HEK293 (cell line): ENCODE measurements around the gene NAGLU.

Experiments used
- ATF2 ChIP-seq: fragments of 450-650 bp; formaldehyde crosslinking; IDR thresholded peaks from 2 replicates; pipeline ENCODE4 v1.5.1; 2016; ENCODE audit warnings: missing biosample characterization, missing genetic modification characterization, low read depth
- HIC1 ChIP-seq: fragments of 450-650 bp; formaldehyde crosslinking; IDR thresholded peaks from 2 replicates; pipeline ENCODE4 v1.5.1; 2016; ENCODE audit warnings: missing biosample characterization, missing genetic modification characterization
- OSR2 ChIP-seq: fragments of 450-650 bp; formaldehyde crosslinking; IDR thresholded peaks from 2 replicates; pipeline ENCODE4 v1.5.1; 2016; ENCODE audit warnings: missing biosample characterization, missing genetic modification characterization
- PRDM10 ChIP-seq: fragments of 450-650 bp; formaldehyde crosslinking; IDR thresholded peaks from 2 replicates; pipeline ENCODE4 v1.5.1; 2016; ENCODE audit warnings: missing biosample characterization, missing genetic modification characterization
- SP7 ChIP-seq: fragments of 450-650 bp; formaldehyde crosslinking; IDR thresholded peaks from 2 replicates; pipeline ENCODE4 v1.5.1; 2016; ENCODE audit warnings: missing biosample characterization, missing genetic modification characterization
- ZBTB44 ChIP-seq: fragments of 450-650 bp; IDR thresholded peaks from 2 replicates; pipeline ENCODE4 v1.5.1; 2018; ENCODE audit warnings: missing biosample characterization, mild to moderate bottlenecking, missing genetic modification characterization
- ZEB2 ChIP-seq: fragments of 450-650 bp; formaldehyde crosslinking; IDR thresholded peaks from 2 replicates; pipeline ENCODE4 v1.5.1; 2016; ENCODE audit warnings: missing biosample characterization, missing genetic modification characterization
- ZFP3 ChIP-seq: fragments of 450-650 bp; formaldehyde crosslinking; IDR thresholded peaks from 2 replicates; pipeline ENCODE4 v1.5.1; 2016; ENCODE audit warnings: low read depth, missing biosample characterization, missing genetic modification characterization
- ZFP37 ChIP-seq: fragments of 450-650 bp; formaldehyde crosslinking; IDR thresholded peaks from 2 replicates; pipeline ENCODE4 v1.5.1; 2016; ENCODE audit warnings: missing biosample characterization, missing genetic modification characterization
- ZNF140 ChIP-seq: fragments of 450-650 bp; formaldehyde crosslinking; IDR thresholded peaks from 2 replicates; pipeline ENCODE4 v1.5.1; 2016; ENCODE audit warnings: missing biosample characterization, missing genetic modification characterization
- ZNF223 ChIP-seq: fragments of 450-650 bp; formaldehyde crosslinking; IDR thresholded peaks from 2 replicates; pipeline ENCODE4 v1.5.1; 2016; ENCODE audit warnings: missing biosample characterization, missing genetic modification characterization
- ZNF24 ChIP-seq: fragments of 450-650 bp; formaldehyde crosslinking; IDR thresholded peaks from 2 replicates; pipeline ENCODE4 v1.5.1; 2016; ENCODE audit warnings: missing biosample characterization, missing genetic modification characterization
- ZNF501 ChIP-seq: fragments of 450-650 bp; formaldehyde crosslinking; IDR thresholded peaks from 2 replicates; pipeline ENCODE4 v1.5.1; 2016; ENCODE audit warnings: missing biosample characterization, missing genetic modification characterization
- ZNF610 ChIP-seq: fragments of 450-650 bp; formaldehyde crosslinking; IDR thresholded peaks from 2 replicates; pipeline ENCODE4 v1.5.1; 2016; ENCODE audit warnings: missing biosample characterization, missing genetic modification characterization, borderline replicate concordance
- ZNF629 ChIP-seq: fragments of 450-650 bp; formaldehyde crosslinking; IDR thresholded peaks from 2 replicates; pipeline ENCODE4 v1.5.1; 2017; ENCODE audit warnings: missing biosample characterization, missing genetic modification characterization
- TF ChIP-seq, protein P1 (sequence below): fragments of 450-650 bp; formaldehyde crosslinking; conservative IDR thresholded peaks from 2 replicates; pipeline ENCODE4 v1.5.1; 2016; ENCODE audit warnings: low read depth, missing biosample characterization, missing genetic modification characterization
- TF ChIP-seq, protein P2 (sequence below): fragments of 450-650 bp; formaldehyde crosslinking; conservative IDR thresholded peaks from 2 replicates; pipeline ENCODE4 v1.5.1; 2016; ENCODE audit warnings: low read depth, missing biosample characterization, missing genetic modification characterization
- TF ChIP-seq, protein P3 (sequence below): fragments of 450-650 bp; IDR thresholded peaks from 2 replicates; pipeline ENCODE4 v1.5.1; 2018; ENCODE audit warnings: missing biosample characterization, missing genetic modification characterization

The NAGLU gene

DNA sequence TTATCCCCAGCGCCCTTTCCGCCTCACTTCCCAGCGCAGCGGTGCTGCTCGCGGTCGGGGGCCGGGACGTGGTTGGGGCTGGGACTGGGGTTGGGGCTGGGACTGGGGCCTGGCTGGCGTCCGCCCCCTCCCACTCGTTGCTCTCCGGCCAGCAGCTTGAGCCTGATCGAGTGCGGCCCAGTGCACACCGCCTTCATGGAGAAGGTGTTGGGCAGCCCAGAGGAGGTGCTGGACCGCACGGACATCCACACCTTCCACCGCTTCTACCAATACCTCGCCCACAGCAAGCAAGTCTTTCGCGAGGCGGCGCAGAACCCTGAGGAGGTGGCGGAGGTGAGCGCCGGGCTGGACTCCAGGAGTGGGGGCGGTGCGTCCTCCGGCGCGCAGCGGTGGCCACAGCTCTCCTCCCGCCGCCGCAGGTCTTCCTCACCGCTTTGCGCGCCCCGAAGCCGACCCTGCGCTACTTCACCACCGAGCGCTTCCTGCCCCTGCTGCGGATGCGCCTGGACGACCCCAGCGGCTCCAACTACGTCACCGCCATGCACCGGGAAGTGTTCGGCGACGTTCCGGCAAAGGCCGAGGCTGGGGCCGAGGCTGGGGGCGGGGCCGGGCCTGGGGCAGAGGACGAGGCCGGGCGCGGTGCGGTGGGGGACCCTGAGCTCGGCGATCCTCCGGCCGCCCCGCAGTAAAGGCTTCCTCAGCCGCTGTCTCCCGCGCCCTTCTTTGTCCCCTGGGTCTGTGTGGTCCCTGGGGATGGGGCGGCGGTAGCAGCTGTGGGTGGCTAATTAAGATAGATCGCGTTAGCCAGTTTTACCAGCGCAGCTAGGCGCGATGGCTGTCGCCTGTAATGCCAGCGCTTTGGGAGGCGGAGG, 18.4 kb downstream of the NAGLU start (continued):
- peak; percentile 61; the same call in 1 of the 2 replicates for TF ChIP-seq ZBTB44 (tag by site-specific recombination)
- peak; percentile 10 for TF ChIP-seq OSR2 (tag by site-specific recombination)
- TF ChIP-seq ZNF610 (tag by site-specific recombination): 0 out of 2 replicates have a peak, but pooled peaks have one; percentile 50
- TF ChIP-seq, protein P1, sequence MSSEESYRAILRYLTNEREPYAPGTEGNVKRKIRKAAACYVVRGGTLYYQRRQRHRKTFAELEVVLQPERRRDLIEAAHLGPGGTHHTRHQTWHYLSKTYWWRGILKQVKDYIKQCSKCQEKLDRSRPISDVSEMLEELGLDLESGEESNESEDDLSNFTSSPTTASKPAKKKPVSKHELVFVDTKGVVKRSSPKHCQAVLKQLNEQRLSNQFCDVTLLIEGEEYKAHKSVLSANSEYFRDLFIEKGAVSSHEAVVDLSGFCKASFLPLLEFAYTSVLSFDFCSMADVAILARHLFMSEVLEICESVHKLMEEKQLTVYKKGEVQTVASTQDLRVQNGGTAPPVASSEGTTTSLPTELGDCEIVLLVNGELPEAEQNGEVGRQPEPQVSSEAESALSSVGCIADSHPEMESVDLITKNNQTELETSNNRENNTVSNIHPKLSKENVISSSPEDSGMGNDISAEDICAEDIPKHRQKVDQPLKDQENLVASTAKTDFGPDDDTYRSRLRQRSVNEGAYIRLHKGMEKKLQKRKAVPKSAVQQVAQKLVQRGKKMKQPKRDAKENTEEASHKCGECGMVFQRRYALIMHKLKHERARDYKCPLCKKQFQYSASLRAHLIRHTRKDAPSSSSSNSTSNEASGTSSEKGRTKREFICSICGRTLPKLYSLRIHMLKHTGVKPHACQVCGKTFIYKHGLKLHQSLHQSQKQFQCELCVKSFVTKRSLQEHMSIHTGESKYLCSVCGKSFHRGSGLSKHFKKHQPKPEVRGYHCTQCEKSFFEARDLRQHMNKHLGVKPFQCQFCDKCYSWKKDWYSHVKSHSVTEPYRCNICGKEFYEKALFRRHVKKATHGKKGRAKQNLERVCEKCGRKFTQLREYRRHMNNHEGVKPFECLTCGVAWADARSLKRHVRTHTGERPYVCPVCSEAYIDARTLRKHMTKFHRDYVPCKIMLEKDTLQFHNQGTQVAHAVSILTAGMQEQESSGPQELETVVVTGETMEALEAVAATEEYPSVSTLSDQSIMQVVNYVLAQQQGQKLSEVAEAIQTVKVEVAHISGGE: peak; percentile 80
- no peak for TF ChIP-seq ZNF223 (tag by site-specific recombination)
- TF ChIP-seq ZFP37 (tag by site-specific recombination): 0 out of 2 replicates have a peak, but pooled peaks have one; percentile 55
- TF ChIP-seq, protein P2, sequence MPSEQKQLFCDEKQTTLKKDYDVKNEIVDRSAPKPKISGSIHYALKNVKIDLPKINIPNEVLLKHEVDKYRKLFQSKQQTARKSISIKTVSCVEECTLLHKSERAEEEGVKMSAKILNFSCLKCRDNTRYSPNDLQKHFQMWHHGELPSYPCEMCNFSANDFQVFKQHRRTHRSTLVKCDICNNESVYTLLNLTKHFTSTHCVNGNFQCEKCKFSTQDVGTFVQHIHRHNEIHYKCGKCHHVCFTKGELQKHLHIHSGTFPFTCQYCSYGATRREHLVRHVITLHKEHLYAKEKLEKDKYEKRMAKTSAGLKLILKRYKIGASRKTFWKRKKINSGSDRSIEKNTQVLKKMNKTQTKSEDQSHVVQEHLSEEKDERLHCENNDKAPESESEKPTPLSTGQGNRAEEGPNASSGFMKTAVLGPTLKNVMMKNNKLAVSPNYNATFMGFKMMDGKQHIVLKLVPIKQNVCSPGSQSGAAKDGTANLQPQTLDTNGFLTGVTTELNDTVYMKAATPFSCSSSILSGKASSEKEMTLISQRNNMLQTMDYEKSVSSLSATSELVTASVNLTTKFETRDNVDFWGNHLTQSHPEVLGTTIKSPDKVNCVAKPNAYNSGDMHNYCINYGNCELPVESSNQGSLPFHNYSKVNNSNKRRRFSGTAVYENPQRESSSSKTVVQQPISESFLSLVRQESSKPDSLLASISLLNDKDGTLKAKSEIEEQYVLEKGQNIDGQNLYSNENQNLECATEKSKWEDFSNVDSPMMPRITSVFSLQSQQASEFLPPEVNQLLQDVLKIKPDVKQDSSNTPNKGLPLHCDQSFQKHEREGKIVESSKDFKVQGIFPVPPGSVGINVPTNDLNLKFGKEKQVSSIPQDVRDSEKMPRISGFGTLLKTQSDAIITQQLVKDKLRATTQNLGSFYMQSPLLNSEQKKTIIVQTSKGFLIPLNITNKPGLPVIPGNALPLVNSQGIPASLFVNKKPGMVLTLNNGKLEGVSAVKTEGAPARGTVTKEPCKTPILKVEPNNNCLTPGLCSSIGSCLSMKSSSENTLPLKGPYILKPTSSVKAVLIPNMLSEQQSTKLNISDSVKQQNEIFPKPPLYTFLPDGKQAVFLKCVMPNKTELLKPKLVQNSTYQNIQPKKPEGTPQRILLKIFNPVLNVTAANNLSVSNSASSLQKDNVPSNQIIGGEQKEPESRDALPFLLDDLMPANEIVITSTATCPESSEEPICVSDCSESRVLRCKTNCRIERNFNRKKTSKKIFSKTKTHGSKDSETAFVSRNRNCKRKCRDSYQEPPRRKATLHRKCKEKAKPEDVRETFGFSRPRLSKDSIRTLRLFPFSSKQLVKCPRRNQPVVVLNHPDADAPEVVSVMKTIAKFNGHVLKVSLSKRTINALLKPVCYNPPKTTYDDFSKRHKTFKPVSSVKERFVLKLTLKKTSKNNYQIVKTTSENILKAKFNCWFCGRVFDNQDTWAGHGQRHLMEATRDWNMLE (tag by site-specific recombination): peak; percentile 65; the same call in 1 of the 2 replicates
- TF ChIP-seq SP7 (tag by site-specific recombination): peak; percentile 68
- TF ChIP-seq, protein P3, sequence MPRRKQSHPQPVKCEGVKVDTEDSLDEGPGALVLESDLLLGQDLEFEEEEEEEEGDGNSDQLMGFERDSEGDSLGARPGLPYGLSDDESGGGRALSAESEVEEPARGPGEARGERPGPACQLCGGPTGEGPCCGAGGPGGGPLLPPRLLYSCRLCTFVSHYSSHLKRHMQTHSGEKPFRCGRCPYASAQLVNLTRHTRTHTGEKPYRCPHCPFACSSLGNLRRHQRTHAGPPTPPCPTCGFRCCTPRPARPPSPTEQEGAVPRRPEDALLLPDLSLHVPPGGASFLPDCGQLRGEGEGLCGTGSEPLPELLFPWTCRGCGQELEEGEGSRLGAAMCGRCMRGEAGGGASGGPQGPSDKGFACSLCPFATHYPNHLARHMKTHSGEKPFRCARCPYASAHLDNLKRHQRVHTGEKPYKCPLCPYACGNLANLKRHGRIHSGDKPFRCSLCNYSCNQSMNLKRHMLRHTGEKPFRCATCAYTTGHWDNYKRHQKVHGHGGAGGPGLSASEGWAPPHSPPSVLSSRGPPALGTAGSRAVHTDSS (tag by site-specific recombination): peak; percentile 47; the same call in 1 of the 2 replicates
- peak; percentile 93 for TF ChIP-seq ATF2 (tag by site-specific recombination)
- TF ChIP-seq PRDM10 (tag by site-specific recombination): peak; percentile 83
- TF ChIP-seq ZNF140 (tag by site-specific recombination): no peak
- peak; percentile 81 for TF ChIP-seq ZNF501 (tag by site-specific recombination)
- peak; percentile 91 for TF ChIP-seq ZEB2 (tag by site-specific recombination)
- no peak for TF ChIP-seq ZFP3 (tag by site-specific recombination)
- TF ChIP-seq ZNF629 (tag by site-specific recombination): peak; percentile 98
- TF ChIP-seq ZNF24 (tag by site-specific recombination): 0 out of 2 replicates have a peak, but pooled peaks have one; percentile 14
- TF ChIP-seq HIC1 (tag by site-specific recombination): peak; percentile 52; the same call in 1 of the 2 replicates
